H1 (cell line): ENCODE results near the gene CELA1. TPM values are rescaled to one million over a fixed set of nuclear protein-coding genes. Genes with fewer than 3 reads are reported as not detected.

Experiments
- CTCF ChIA-PET: fragments of 300-600 bp; sonication (Branson Sonifier 250); formaldehyde crosslinking; loops from one replicate; lab custom pipeline; 2021; ENCODE audit not compliant: partially characterized antibody; lab: Charles Lee
- POLR2A ChIA-PET: fragments of 300-600 bp; sonication (Branson Sonifier 250); formaldehyde crosslinking; loops from one replicate; lab custom pipeline; 2021; ENCODE audit warnings: inconsistent platforms; ENCODE audit not compliant: partially characterized antibody; lab: Charles Lee
- DNase-seq, 2 experiments: peaks; one replicate each; pipeline versions ENCODE4 v3.0.0 to v3.0.0-alpha.2; 2010 to 2022; ENCODE audit warnings: low spot score in 2 of 2, low read depth in 1 of 2, mixed read lengths in 1 of 2
- FAIRE-seq: peaks from 2 replicates; lab custom pipeline; 2011; peaks lifted over from hg19 to GRCh38; lab: Jason Lieb, UNC
- H2AFZ ChIP-seq: 2 replicates; pipeline ENCODE4 v1.8.1; 2012; ENCODE audit warnings: low read length, inconsistent platforms
- H2AK5ac ChIP-seq: 2 replicates; pipeline ENCODE4 v1.6.1; 2013; ENCODE audit warnings: low read depth, low read length
- H2BK120ac ChIP-seq: replicated peaks from 2 replicates; pipeline ENCODE3; 2013; ENCODE audit warnings: low read depth, low read length, inconsistent platforms
- H2BK12ac ChIP-seq: 2 replicates; pipeline ENCODE4 v1.6.1; 2013; ENCODE audit warnings: low read depth, low read length
- H2BK15ac ChIP-seq: 2 replicates; pipeline ENCODE4 v1.6.1; 2013; ENCODE audit warnings: low read length
- H2BK20ac ChIP-seq: 2 replicates; pipeline ENCODE4 v1.6.1; 2013; ENCODE audit warnings: low read length
- H2BK5ac ChIP-seq: 2 replicates; pipeline ENCODE4 v1.6.1; 2013; ENCODE audit warnings: low read depth, low read length
- H3K14ac ChIP-seq: 2 replicates; pipeline ENCODE4 v1.6.1; 2013; ENCODE audit warnings: inconsistent platforms; ENCODE audit not compliant: insufficient read length
- H3K18ac ChIP-seq: 2 replicates; pipeline ENCODE4 v1.6.1; 2013; ENCODE audit warnings: low read length; ENCODE audit errors: extremely low read depth
- H3K23ac ChIP-seq: 2 replicates; pipeline ENCODE4 v1.6.1; 2013; ENCODE audit warnings: inconsistent platforms; ENCODE audit not compliant: insufficient read length
- H3K23me2 ChIP-seq: 2 replicates; pipeline ENCODE4 v1.6.1; 2013; ENCODE audit warnings: low read depth, low read length
- H3K27ac ChIP-seq: 2 replicates; pipeline ENCODE4 v1.6.1; 2011; ENCODE audit warnings: low read depth, low read length, inconsistent platforms
- H3K27me3 ChIP-seq, 4 experiments: replicated peaks in 1 of 4; 1 replicate in 1 of 4; 2 replicates in 3 of 4; pipeline versions ENCODE4 v1.6.1 to v1.8.1; 2011 to 2013; ENCODE audit warnings: low read length in 3 of 4, mild to moderate bottlenecking in 3 of 4, inconsistent platforms in 2 of 4, mixed read lengths in 2 of 4, moderate library complexity in 1 of 4; ENCODE audit not compliant: control insufficient read depth in 3 of 4, insufficient read depth in 3 of 4; ENCODE audit errors: extremely low read depth in 1 of 4
- H3K36me3 ChIP-seq, 4 experiments: 2 replicates each; pipeline versions ENCODE4 v1.6.1 to v1.8.1; 2011 to 2013; ENCODE audit warnings: mild to moderate bottlenecking in 4 of 4, low read length in 3 of 4, moderate library complexity in 2 of 4, control low read depth in 1 of 4, inconsistent platforms in 1 of 4; ENCODE audit not compliant: insufficient read depth in 4 of 4, control insufficient read depth in 2 of 4
- H3K4ac ChIP-seq: replicated peaks from 2 replicates; pipeline ENCODE3; 2013; ENCODE audit warnings: low read length, low read depth, mixed read lengths, inconsistent platforms; ENCODE audit not compliant: insufficient read length
- H3K4me1 ChIP-seq, 4 experiments: replicated peaks in 1 of 4; 1 replicate in 1 of 4; 2 replicates in 3 of 4; pipeline versions ENCODE4 v1.6.1 to v1.8.1; 2011 to 2013; ENCODE audit warnings: low read length in 3 of 4, inconsistent platforms in 2 of 4, mixed read lengths in 1 of 4; ENCODE audit not compliant: insufficient read depth in 4 of 4, control insufficient read depth in 3 of 4
- H3K4me2 ChIP-seq, 2 experiments: 2 replicates each; pipeline versions ENCODE4 v1.6.1 to v1.8.1; 2011 to 2013; ENCODE audit warnings: low read depth in 2 of 2, low read length in 2 of 2, control low read depth in 1 of 2, inconsistent platforms in 1 of 2, mild to moderate bottlenecking in 1 of 2; ENCODE audit not compliant: insufficient read depth in 1 of 2
- H3K4me3 ChIP-seq, 4 experiments: fragments of 200-600, 300-600 bp in 1 of 4; sonication (generic), shearing (Covaris generic), sonication (Bioruptor Twin) in 1 of 4; 2 replicates each; pipeline versions ENCODE4 v1.5.1 to v1.8.1; 2011 to 2016; ENCODE audit warnings: low read length in 4 of 4, low read depth in 3 of 4, control low read depth in 2 of 4, inconsistent platforms in 2 of 4, mild to moderate bottlenecking in 2 of 4, mixed read lengths in 1 of 4, moderate library complexity in 1 of 4; ENCODE audit not compliant: insufficient read depth in 2 of 4; ENCODE audit errors: extremely low read depth in 1 of 4
- H3K56ac ChIP-seq: replicated peaks from 2 replicates; pipeline ENCODE3; 2013; ENCODE audit warnings: low read depth, mild to moderate bottlenecking, mixed read lengths, low read length, inconsistent platforms; ENCODE audit not compliant: insufficient read length
- H3K79me1 ChIP-seq: 2 replicates; pipeline ENCODE4 v1.6.1; 2013; ENCODE audit warnings: low read depth, low read length, control low read depth
- H3K79me2 ChIP-seq, 2 experiments: 2 replicates each; pipeline versions ENCODE4 v1.6.1 to v1.8.1; 2012 to 2013; ENCODE audit warnings: low read length in 2 of 2, mild to moderate bottlenecking in 2 of 2, inconsistent platforms in 1 of 2; ENCODE audit not compliant: insufficient read depth in 2 of 2, control insufficient read depth in 1 of 2
- H3K9ac ChIP-seq, 4 experiments: replicated peaks in 1 of 4; 1 replicate in 1 of 4; 2 replicates in 3 of 4; pipeline versions ENCODE4 v1.6.1 to v1.8.1; 2011 to 2013; ENCODE audit warnings: low read depth in 3 of 4, low read length in 3 of 4, control low read depth in 2 of 4, mild to moderate bottlenecking in 2 of 4, moderate library complexity in 2 of 4, inconsistent platforms in 1 of 4; ENCODE audit errors: extremely low read depth in 1 of 4
- H3K9me3 ChIP-seq, 2 experiments: 2 replicates each; pipeline versions ENCODE4 v1.6.1 to v1.8.1; 2012 to 2013; ENCODE audit warnings: mild to moderate bottlenecking in 2 of 2, moderate library complexity in 2 of 2, control low read depth in 1 of 2, inconsistent platforms in 1 of 2, low read depth in 1 of 2, low read length in 1 of 2, mixed read lengths in 1 of 2; ENCODE audit not compliant: insufficient read depth in 2 of 2
- H4K20me1 ChIP-seq, 2 experiments: replicated peaks in 1 of 2; 2 replicates each; pipeline versions ENCODE3 to v1.8.1; 2011 to 2013; ENCODE audit warnings: inconsistent platforms in 2 of 2, low read length in 2 of 2, mild to moderate bottlenecking in 1 of 2; ENCODE audit not compliant: insufficient read depth in 2 of 2, control insufficient read depth in 1 of 2
- H4K5ac ChIP-seq: 2 replicates; pipeline ENCODE4 v1.6.1; 2013; ENCODE audit warnings: low read length, low read depth, mixed read lengths, inconsistent platforms; ENCODE audit not compliant: insufficient read length
- H4K8ac ChIP-seq: 2 replicates; pipeline ENCODE4 v1.8.0; 2013; ENCODE audit warnings: mild to moderate bottlenecking, moderate library complexity, low read length, inconsistent platforms; ENCODE audit not compliant: insufficient read depth; ENCODE audit errors: extremely low read depth
- H4K91ac ChIP-seq: replicated peaks from 2 replicates; pipeline ENCODE3; 2013; ENCODE audit warnings: low read length, mixed read lengths, inconsistent platforms; ENCODE audit not compliant: insufficient read length
- ATF3 ChIP-seq: IDR thresholded peaks from 2 replicates; pipeline ENCODE4 v1.6.1; 2011; ENCODE audit warnings: low read depth, mild to moderate bottlenecking, low read length; ENCODE audit not compliant: insufficient read depth
- BCL11A ChIP-seq, 2 experiments: IDR thresholded peaks; one replicate each; pipeline ENCODE4 v1.6.1; 2011; ENCODE audit warnings: low read depth in 2 of 2, low read length in 2 of 2, mild to moderate bottlenecking in 2 of 2
- CBX8 ChIP-seq: fragments of 300-800, 300-1000 bp; sonication (generic); IDR thresholded peaks from 2 replicates; pipeline ENCODE4 v1.7.1; 2016; ENCODE audit warnings: low read depth, low read length, borderline replicate concordance
- CHD2 ChIP-seq: IDR thresholded peaks from 2 replicates; pipeline ENCODE4 v1.6.1; 2012; ENCODE audit warnings: low read length, improper control_type of control experiment
- GABPA ChIP-seq: IDR thresholded peaks from 2 replicates; pipeline ENCODE4 v1.6.1; 2011; ENCODE audit warnings: mild to moderate bottlenecking, low read length, moderate library complexity, borderline replicate concordance; ENCODE audit not compliant: insufficient read depth
- KDM5A ChIP-seq: fragments of 200-600 bp; IDR thresholded peaks from 2 replicates; pipeline ENCODE4 v1.7.1; 2012; ENCODE audit warnings: mild to moderate bottlenecking, low read length, inconsistent platforms, mixed read lengths
- MAFK ChIP-seq: IDR thresholded peaks from 2 replicates; pipeline ENCODE4 v1.6.1; 2012; ENCODE audit warnings: low read depth, mild to moderate bottlenecking, improper control_type of control experiment, low read length
- SIN3A ChIP-seq, 2 experiments: IDR thresholded peaks in 1 of 2; conservative IDR thresholded peaks in 1 of 2; 2 replicates each; pipeline ENCODE4 v1.6.1; 2011 to 2012; ENCODE audit warnings: low read length in 2 of 2, improper control_type of control experiment in 1 of 2, low read depth in 1 of 2, mild to moderate bottlenecking in 1 of 2
- TAF7 ChIP-seq: optimal IDR thresholded peaks from 2 replicates; pipeline ENCODE3; 2011; ENCODE audit warnings: low read depth, mild to moderate bottlenecking, inconsistent platforms, low read length, moderate library complexity, borderline replicate concordance
- TBP ChIP-seq: IDR thresholded peaks from 2 replicates; pipeline ENCODE4 v1.6.1; 2011; ENCODE audit warnings: low read depth, low read length, improper control_type of control experiment
- TCF12 ChIP-seq: IDR thresholded peaks from 2 replicates; pipeline ENCODE4 v1.6.1; 2011; ENCODE audit warnings: low read depth, mild to moderate bottlenecking, low read length
- TEAD4 ChIP-seq: IDR thresholded peaks from 2 replicates; pipeline ENCODE4 v1.6.1; 2012; ENCODE audit warnings: low read depth, low read length, inconsistent platforms, mixed read lengths
- WGBS, 2 experiments: shearing (Covaris generic) in 1 of 2; methylation state at CpG; one replicate each; pipeline versions ENCODE4 v1.1.6 to v1.1.7; 2013 to 2015; ENCODE audit warnings: low lambda C conversion rate in 2 of 2, mixed read lengths in 2 of 2, inconsistent platforms in 1 of 2, low coverage in 1 of 2, missing lambda C conversion rate in 1 of 2; ENCODE audit not compliant: insufficient replicate concordance in 2 of 2, insufficient coverage in 1 of 2, insufficient read length in 1 of 2; ENCODE audit errors: extremely low coverage in 1 of 2, missing lambda C conversion rate in 1 of 2; 5-methylcytosine and 5-hydroxymethylcytosine counted together
- polyA plus RNA-seq, 7 experiments: library from polyadenylated mRNA; depleted of rRNA in 3 of 7; stranded (reverse) in 5 of 7; unstranded in 2 of 7; fragments of >200 nt in 5 of 7; fragments of 200-250 nt in 2 of 7; gene quantifications; 1 replicate in 5 of 7; 2 replicates in 1 of 7; 4 replicates in 1 of 7; pipeline versions ENCODE4 v1.2.1 to v1.2.3, GENCODE V29; 2011 to 2013; ENCODE audit warnings: missing spikeins in 2 of 7, mixed read lengths in 2 of 7
- total RNA-seq: library from RNA; stranded (reverse); fragmentation: NEBNext Ultra II Directional; extraction: Animal tissue kit (Norgen Biotek cat#: 25700); gene quantifications from 2 replicates; pipeline ENCODE4 v1.2.1, GENCODE V29; 2021

Gene CELA1
- total and polyA plus RNA-seq, 2 of the 8 experiments (the other 6 are each of a cell fraction or from before 2014, with no cell fraction given) = 0.09 TPM; not detected in 1

GRCh38 chr12:51343201-51343600 lies 3.3 kb downstream of the CELA1 start:
- Histone ChIP-seq H3K4me2 (no peak overlapping the region), H3K18ac (no peak overlapping the region), H2BK15ac (no peak overlapping the region), H4K8ac (no peak overlapping the region), H2AK5ac (no peak overlapping the region), H2BK120ac (no peak overlapping the region), H3K23me2 (no peaks in the 10 kb centered on the region), H3K14ac (no peak overlapping the region), H3K4me3 (no peak overlapping the region), H2AFZ (no peak overlapping the region), H2BK20ac (no peak overlapping the region), H2BK12ac (no peak overlapping the region), H4K20me1 (no peaks in the 10 kb centered on the region), H3K79me1 (no peaks in the 10 kb centered on the region), H3K9ac (no peak overlapping the region), H3K9me3 (no peaks in the 10 kb centered on the region), H3K36me3 (no peaks in the 10 kb centered on the region), H3K23ac (no peak overlapping the region), H3K27ac (no peak overlapping the region), H3K4me1 (peaks cover 0 to 3% (median 2%) of the 10 kb centered on the region in 4 experiments; a peak in 3 of 7 replicates), H3K79me2 (no peaks in the 10 kb centered on the region), H4K5ac (no peak overlapping the region), H2BK5ac (no peak overlapping the region), H3K27me3 (no peaks in the 10 kb centered on the region), H3K56ac (no peak overlapping the region), H4K91ac (no peak overlapping the region), H3K4ac (no peak overlapping the region)
- CTCF ChIA-PET = interaction anchor here (0.9 to 7.3 kb wide), 7 partner anchors 10 to 91 kb away, joined by 3 to 119 read pairs (median 45); partner anchors contain the start of genes BIN2 and SMAGP
- DNase-seq = no peak
- POLR2A ChIA-PET = interaction anchor here (0.6 to 0.9 kb wide), 2 partner anchors 31 to 123 kb away, joined by 3 to 4 read pairs; no protein-coding TSS in a partner anchor
- FAIRE-seq = no peak
- WGBS, 2 experiments = 98% methylated on average over 2 of the region's 2 CpGs; no CpG with 5 or more reads in 1 of the 2 experiments
- TF ChIP-seq MAFK (no peak), CHD2 (no peak), CBX8 (no peak), GABPA (no peak), TAF7 (no peak), TEAD4 (no peak), TCF12 (no peak), TBP (no peak), SIN3A (conservative IDR thresholded peaks at IDR 0.05 in 1 of 2, IDR thresholded peaks at IDR 0.05 in 1 of 2; ENCODE audit: low read depth in 1 of 2, low read length in 2 of 2) (no peak), ATF3 (no peak), KDM5A (no peak), BCL11A (IDR thresholded peaks at IDR 0.05; ENCODE audit: low read depth in 2 of 2, low read length in 2 of 2) (no peak)
